ENCODE data around the gene LARGE1.

DNA sequence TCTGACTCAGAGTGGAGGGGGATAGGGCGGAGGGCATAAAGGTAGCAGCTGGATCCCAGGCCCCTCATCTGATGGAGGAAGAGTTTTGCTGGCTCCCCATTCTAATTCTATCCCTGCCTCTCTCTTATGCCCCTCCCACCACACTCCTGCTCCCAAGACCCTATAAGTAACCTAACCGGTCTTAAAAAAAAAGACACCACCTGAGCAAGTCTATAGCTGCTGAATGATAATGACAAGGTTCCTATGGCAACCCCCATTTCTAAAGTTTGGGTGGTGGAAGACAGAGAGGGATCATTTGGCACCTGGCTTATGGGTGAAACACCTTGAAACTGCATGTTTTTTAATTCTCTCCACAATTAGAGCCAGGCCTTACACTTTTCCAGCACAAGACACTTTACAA lies 69.6 kb downstream of the LARGE1 start:
- TF ChIP-seq HCFC1 (IDR thresholded peaks at IDR 0.05; ENCODE audit: low read depth, low read length) (no peak), KAT8 (IDR thresholded peaks at IDR 0.05; ENCODE audit: low read depth) (no peak), RB1 (IDR thresholded peaks at IDR 0.05; ENCODE audit: low read depth) (no peak), MCM3 (IDR thresholded peaks at IDR 0.05) (no peak), RBFOX2 (IDR thresholded peaks at IDR 0.05; ENCODE audit: low read depth, low read length) (no peak), TRIM28 (IDR thresholded peaks at IDR 0.05) (no peak), SNIP1 (IDR thresholded peaks at IDR 0.05; ENCODE audit: low read depth) (no peak), TCF7L2 (IDR thresholded peaks at IDR 0.05; ENCODE audit: low read depth, low read length) (no peak), ZNF589 (CRISPR knock-in tag; IDR thresholded peaks at IDR 0.05; ENCODE audit: low read depth) (no peak), HMG20A (CRISPR knock-in tag; conservative IDR thresholded peaks at IDR 0.05) (no peak)
- TF ChIP-seq, protein P1, sequence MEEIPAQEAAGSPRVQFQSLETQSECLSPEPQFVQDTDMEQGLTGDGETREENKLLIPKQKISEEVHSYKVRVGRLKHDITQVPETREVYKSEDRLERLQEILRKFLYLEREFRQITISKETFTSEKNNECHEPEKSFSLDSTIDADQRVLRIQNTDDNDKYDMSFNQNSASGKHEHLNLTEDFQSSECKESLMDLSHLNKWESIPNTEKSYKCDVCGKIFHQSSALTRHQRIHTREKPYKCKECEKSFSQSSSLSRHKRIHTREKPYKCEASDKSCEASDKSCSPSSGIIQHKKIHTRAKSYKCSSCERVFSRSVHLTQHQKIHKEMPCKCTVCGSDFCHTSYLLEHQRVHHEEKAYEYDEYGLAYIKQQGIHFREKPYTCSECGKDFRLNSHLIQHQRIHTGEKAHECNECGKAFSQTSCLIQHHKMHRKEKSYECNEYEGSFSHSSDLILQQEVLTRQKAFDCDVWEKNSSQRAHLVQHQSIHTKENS (CRISPR knock-in tag; IDR thresholded peaks at IDR 0.05): no peak
- TF ChIP-seq, protein P2, sequence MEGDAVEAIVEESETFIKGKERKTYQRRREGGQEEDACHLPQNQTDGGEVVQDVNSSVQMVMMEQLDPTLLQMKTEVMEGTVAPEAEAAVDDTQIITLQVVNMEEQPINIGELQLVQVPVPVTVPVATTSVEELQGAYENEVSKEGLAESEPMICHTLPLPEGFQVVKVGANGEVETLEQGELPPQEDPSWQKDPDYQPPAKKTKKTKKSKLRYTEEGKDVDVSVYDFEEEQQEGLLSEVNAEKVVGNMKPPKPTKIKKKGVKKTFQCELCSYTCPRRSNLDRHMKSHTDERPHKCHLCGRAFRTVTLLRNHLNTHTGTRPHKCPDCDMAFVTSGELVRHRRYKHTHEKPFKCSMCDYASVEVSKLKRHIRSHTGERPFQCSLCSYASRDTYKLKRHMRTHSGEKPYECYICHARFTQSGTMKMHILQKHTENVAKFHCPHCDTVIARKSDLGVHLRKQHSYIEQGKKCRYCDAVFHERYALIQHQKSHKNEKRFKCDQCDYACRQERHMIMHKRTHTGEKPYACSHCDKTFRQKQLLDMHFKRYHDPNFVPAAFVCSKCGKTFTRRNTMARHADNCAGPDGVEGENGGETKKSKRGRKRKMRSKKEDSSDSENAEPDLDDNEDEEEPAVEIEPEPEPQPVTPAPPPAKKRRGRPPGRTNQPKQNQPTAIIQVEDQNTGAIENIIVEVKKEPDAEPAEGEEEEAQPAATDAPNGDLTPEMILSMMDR (IDR thresholded peaks at IDR 0.05 in 2 of 3, conservative IDR thresholded peaks at IDR 0.05 in 1 of 3; ENCODE audit: insufficient read depth in 2 of 3, low read depth in 1 of 3, low read length in 3 of 3): no peak

Data from K562 (cell line).